Bronchial epithelial cell (primary cell): Measurements from ENCODE around the gene PTPRO. TPM values are rescaled to one million over a fixed set of nuclear protein-coding genes. Genes with fewer than 3 reads are reported as not detected.
A peak's percentile ranks its signal among the peaks of the same experiment; 100 is the strongest.

Experiments used
- DNase-seq: peaks from one replicate; pipeline ENCODE4 v3.0.0-alpha.2; 2010; ENCODE audit warnings: low read depth
- FAIRE-seq: peaks from 2 replicates; lab custom pipeline; 2011; peaks lifted over from hg19 to GRCh38; lab: Jason Lieb, UNC
- H3K27me3 ChIP-seq: 2 replicates; pipeline ENCODE4 v1.5.1; 2011; ENCODE audit warnings: low read length; ENCODE audit not compliant: control insufficient read depth, insufficient read depth
- H3K36me3 ChIP-seq: 2 replicates; pipeline ENCODE4 v1.5.1; 2011; ENCODE audit warnings: low read length; ENCODE audit not compliant: control insufficient read depth, insufficient read depth
- H3K4me3 ChIP-seq: 2 replicates; pipeline ENCODE4 v1.5.1; 2011; ENCODE audit warnings: mild to moderate bottlenecking, low read depth, low read length, control low read depth
- CTCF ChIP-seq: IDR thresholded peaks from 2 replicates; pipeline ENCODE4 v1.5.1; 2011; ENCODE audit warnings: mild to moderate bottlenecking, moderate library complexity, low read length, control low read depth, inconsistent platforms; ENCODE audit not compliant: insufficient read depth, severe bottlenecking
- total RNA-seq: library from RNA; depleted of rRNA; stranded (reverse); fragments of >200 nt; gene quantifications from 2 replicates; pipeline ENCODE4 v1.2.1, GENCODE V29; 2014

Gene PTPRO
- total RNA-seq, 1 donor from 2014 or later, result under 0.01 TPM

- Histone ChIP-seq H3K27me3 (no peaks in the 10 kb centered on the region), H3K36me3 (no peaks in the 10 kb centered on the region), H3K4me3 (no peak overlapping the region)
- DNase-seq (no peak), FAIRE-seq (no peak)
- TF ChIP-seq CTCF, result no peak
These were observed 234.2 kb downstream of the PTPRO start for GRCh38 chr12:15556411-15557102.

GRCh38 chr12:15558915-15559528 lies 236.7 kb downstream of the PTPRO start:
- Histone ChIP-seq H3K4me3 (no peak overlapping the region), H3K27me3 (no peaks in the 10 kb centered on the region), H3K36me3 (no peaks in the 10 kb centered on the region)
- DNase-seq (peak; percentile 79), FAIRE-seq (no peak)
- no peak for TF ChIP-seq CTCF

GRCh38 chr12:15561396-15561795 lies 239.1 kb downstream of the PTPRO start:
- DNase-seq (no peak), FAIRE-seq (no peak)
- no peak overlapping the region for H3K4me3 ChIP-seq
- no peaks in the 10 kb centered on the region for H3K27me3 ChIP-seq
- TF ChIP-seq CTCF, result no peak
- H3K36me3 ChIP-seq, result no peaks in the 10 kb centered on the region

GRCh38 chr12:15562263-15562662 lies 240.0 kb downstream of the PTPRO start:
- no peaks in the 10 kb centered on the region for H3K36me3 ChIP-seq
- no peak for DNase-seq
- TF ChIP-seq CTCF, result no peak
- no peak for FAIRE-seq
- no peaks in the 10 kb centered on the region for H3K27me3 ChIP-seq
- no peak overlapping the region for H3K4me3 ChIP-seq

- H3K36me3 ChIP-seq, result no peaks in the 10 kb centered on the region
- no peak overlapping the region for H3K4me3 ChIP-seq
- FAIRE-seq (no peak), DNase-seq (peak; percentile 70)
- TF ChIP-seq CTCF, result no peak
- H3K27me3 ChIP-seq, result no peaks in the 10 kb centered on the region
These were observed 241.4 kb downstream of the PTPRO start for GRCh38 chr12:15563663-15564062.

- H3K4me3 ChIP-seq, result no peak overlapping the region
- TF ChIP-seq CTCF, result no peak
- no peaks in the 10 kb centered on the region for H3K27me3 ChIP-seq
- FAIRE-seq (no peak), DNase-seq (no peak)
- H3K36me3 ChIP-seq, result no peaks in the 10 kb centered on the region
These were observed 252.0 kb downstream of the PTPRO start for GRCh38 chr12:15574353-15574752.
